ENCODE measurements around the gene ELP6. TPM values are rescaled to one million over a fixed set of nuclear protein-coding genes. Genes with fewer than 3 reads are reported as not detected.

ELP6 gene
- total and polyA plus RNA-seq, 9 of the 15 experiments (the other 6 are each of a cell fraction or from before 2014, with no cell fraction given) = 76.9 to 198 (median 83.3) TPM

- TF ChIP-seq, protein P1, sequence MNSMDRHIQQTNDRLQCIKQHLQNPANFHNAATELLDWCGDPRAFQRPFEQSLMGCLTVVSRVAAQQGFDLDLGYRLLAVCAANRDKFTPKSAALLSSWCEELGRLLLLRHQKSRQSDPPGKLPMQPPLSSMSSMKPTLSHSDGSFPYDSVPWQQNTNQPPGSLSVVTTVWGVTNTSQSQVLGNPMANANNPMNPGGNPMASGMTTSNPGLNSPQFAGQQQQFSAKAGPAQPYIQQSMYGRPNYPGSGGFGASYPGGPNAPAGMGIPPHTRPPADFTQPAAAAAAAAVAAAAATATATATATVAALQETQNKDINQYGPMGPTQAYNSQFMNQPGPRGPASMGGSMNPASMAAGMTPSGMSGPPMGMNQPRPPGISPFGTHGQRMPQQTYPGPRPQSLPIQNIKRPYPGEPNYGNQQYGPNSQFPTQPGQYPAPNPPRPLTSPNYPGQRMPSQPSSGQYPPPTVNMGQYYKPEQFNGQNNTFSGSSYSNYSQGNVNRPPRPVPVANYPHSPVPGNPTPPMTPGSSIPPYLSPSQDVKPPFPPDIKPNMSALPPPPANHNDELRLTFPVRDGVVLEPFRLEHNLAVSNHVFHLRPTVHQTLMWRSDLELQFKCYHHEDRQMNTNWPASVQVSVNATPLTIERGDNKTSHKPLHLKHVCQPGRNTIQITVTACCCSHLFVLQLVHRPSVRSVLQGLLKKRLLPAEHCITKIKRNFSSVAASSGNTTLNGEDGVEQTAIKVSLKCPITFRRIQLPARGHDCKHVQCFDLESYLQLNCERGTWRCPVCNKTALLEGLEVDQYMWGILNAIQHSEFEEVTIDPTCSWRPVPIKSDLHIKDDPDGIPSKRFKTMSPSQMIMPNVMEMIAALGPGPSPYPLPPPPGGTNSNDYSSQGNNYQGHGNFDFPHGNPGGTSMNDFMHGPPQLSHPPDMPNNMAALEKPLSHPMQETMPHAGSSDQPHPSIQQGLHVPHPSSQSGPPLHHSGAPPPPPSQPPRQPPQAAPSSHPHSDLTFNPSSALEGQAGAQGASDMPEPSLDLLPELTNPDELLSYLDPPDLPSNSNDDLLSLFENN (IDR thresholded peaks at IDR 0.05; ENCODE audit: low read depth in 2 of 2, low read length in 2 of 2) = no peak
- TF ChIP-seq ZNF592 (IDR thresholded peaks at IDR 0.05) (peak; percentile 98), TEAD4 (IDR thresholded peaks at IDR 0.05; ENCODE audit: low read length) (peak; percentile 70), TEAD4 (CRISPR knock-in tag; IDR thresholded peaks at IDR 0.05; ENCODE audit: borderline replicate concordance) (peak; percentile 41; the same call in 1 of the 2 replicates), IRF1 (CRISPR knock-in tag; IDR thresholded peaks at IDR 0.05; ENCODE audit: borderline replicate concordance) (no peak), ZBTB1 (CRISPR knock-in tag; IDR thresholded peaks at IDR 0.05; ENCODE audit: borderline replicate concordance, low read depth) (0 out of 2 replicates have a peak, but pooled peaks have one; percentile 50), LCOR (CRISPR knock-in tag; IDR thresholded peaks at IDR 0.05) (peak; percentile 78), ASH1L (IDR thresholded peaks at IDR 0.05; ENCODE audit: borderline replicate concordance, low read depth, partially characterized antibody) (peak; percentile 46), MNT (conservative IDR thresholded peaks at IDR 0.05) (peak; percentile 92 to 93)
- TF ChIP-seq, protein P2, sequence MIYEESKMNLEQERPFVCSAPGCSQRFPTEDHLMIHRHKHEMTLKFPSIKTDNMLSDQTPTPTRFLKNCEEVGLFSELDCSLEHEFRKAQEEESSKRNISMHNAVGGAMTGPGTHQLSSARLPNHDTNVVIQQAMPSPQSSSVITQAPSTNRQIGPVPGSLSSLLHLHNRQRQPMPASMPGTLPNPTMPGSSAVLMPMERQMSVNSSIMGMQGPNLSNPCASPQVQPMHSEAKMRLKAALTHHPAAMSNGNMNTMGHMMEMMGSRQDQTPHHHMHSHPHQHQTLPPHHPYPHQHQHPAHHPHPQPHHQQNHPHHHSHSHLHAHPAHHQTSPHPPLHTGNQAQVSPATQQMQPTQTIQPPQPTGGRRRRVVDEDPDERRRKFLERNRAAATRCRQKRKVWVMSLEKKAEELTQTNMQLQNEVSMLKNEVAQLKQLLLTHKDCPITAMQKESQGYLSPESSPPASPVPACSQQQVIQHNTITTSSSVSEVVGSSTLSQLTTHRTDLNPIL (CRISPR knock-in tag; IDR thresholded peaks at IDR 0.05) = no peak
- TF ChIP-seq, protein P3, sequence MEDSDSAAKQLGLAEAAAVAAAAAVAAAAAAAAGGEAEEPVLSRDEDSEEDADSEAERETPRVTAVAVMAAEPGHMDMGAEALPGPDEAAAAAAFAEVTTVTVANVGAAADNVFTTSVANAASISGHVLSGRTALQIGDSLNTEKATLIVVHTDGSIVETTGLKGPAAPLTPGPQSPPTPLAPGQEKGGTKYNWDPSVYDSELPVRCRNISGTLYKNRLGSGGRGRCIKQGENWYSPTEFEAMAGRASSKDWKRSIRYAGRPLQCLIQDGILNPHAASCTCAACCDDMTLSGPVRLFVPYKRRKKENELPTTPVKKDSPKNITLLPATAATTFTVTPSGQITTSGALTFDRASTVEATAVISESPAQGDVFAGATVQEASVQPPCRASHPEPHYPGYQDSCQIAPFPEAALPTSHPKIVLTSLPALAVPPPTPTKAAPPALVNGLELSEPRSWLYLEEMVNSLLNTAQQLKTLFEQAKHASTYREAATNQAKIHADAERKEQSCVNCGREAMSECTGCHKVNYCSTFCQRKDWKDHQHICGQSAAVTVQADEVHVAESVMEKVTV (CRISPR knock-in tag; IDR thresholded peaks at IDR 0.05) = peak; percentile 97
Observed at GRCh38 chr3:47522082-47522987, 8.8 kb upstream of the ELP6 start (continued).
